Measurements from ENCODE around the gene SLC4A7. TPM values are rescaled to one million over a fixed set of nuclear protein-coding genes. Genes with fewer than 3 reads are reported as not detected.

The SLC4A7 gene
- total RNA-seq, 2 experiments from 2014 or later, result 62.1 to 62.3 TPM

- POLR2A ChIA-PET, result no interaction called here
These were observed 107.9 kb downstream of the SLC4A7 start for GRCh38 chr3:27376109-27376772.

GRCh38 chr3:27368831-27369607, 115.2 kb downstream of the SLC4A7 start, which contains the start of gene NEK10:
NEK10 (minus strand) TSS chr3:27369383; CDS start chr3:27352882, 16,501 bp downstream.
- peak; percentile 94 for DNase-seq
- Mint-ChIP-seq H3K27ac (peak within 1 kb of the TSS; percentile 66), H3K27me3 (no peaks in the 10 kb centered on the region), H3K4me1 (ENCODE audit: low read depth) (peaks cover 9% of the 10 kb centered on the region), H3K36me3 (no peaks in the 10 kb centered on the region), H3K9me3 (no peaks in the 10 kb centered on the region), H3K4me3 (peak within 1 kb of the TSS; percentile 88)
- ChIA-PET POLR2A (no interaction called here), CTCF (interaction anchor here (0.9 to 2.3 kb wide), 2 partner anchors 11 to 311 kb away, joined by 3 to 10 read pairs; no protein-coding TSS in a partner anchor)
- intact Hi-C loops (cut with micrococcal nuclease), result loop anchor here (1.0 kb wide), 2 partner anchors 10 to 115 kb away; partner anchors contain the start of gene SLC4A7

More at GRCh38 chr3:27376109-27376772, 107.9 kb downstream of the SLC4A7 start:
- DNase-seq, result no peak
- H3K27ac Mint-ChIP-seq, result no peak overlapping the region
- peaks cover 6% of the 10 kb centered on the region for H3K36me3 Mint-ChIP-seq
- peaks cover 8% of the 10 kb centered on the region for H3K4me1 Mint-ChIP-seq (ENCODE audit: low read depth)
- intact Hi-C loops (cut with micrococcal nuclease), result no loop called here
- CTCF ChIA-PET, result interaction anchor here (1.0 kb wide), 1 partner anchor 9 kb away, joined by 3 read pairs; no protein-coding TSS in a partner anchor
- H3K27me3 Mint-ChIP-seq, result no peaks in the 10 kb centered on the region
- H3K9me3 Mint-ChIP-seq, result no peaks in the 10 kb centered on the region
- no peak overlapping the region for H3K4me3 Mint-ChIP-seq

GRCh38 chr3:27366062-27366591, 118.1 kb downstream of the SLC4A7 start:
- no peaks in the 10 kb centered on the region for H3K9me3 Mint-ChIP-seq
- no peak for DNase-seq
- intact Hi-C loops (cut with micrococcal nuclease), result no loop called here
- H3K4me3 Mint-ChIP-seq, result no peak overlapping the region
- H3K4me1 Mint-ChIP-seq (ENCODE audit: low read depth), result peaks cover 9% of the 10 kb centered on the region
- CTCF ChIA-PET, result interaction anchor here (1.5 to 2.1 kb wide), 2 partner anchors 8 to 315 kb away, joined by 5 to 8 read pairs; no protein-coding TSS in a partner anchor
- no peaks in the 10 kb centered on the region for H3K27me3 Mint-ChIP-seq
- POLR2A ChIA-PET, result interaction anchor here (0.9 kb wide), 1 partner anchor 118 kb away, joined by 7 read pairs; the partner anchor contains the start of gene SLC4A7
- no peak overlapping the region for H3K27ac Mint-ChIP-seq
- H3K36me3 Mint-ChIP-seq, result no peaks in the 10 kb centered on the region

GRCh38 chr3:27360113-27361078, 123.8 kb downstream of the SLC4A7 start:
- Mint-ChIP-seq H3K4me3 (no peak overlapping the region), H3K9me3 (no peaks in the 10 kb centered on the region), H3K36me3 (no peaks in the 10 kb centered on the region), H3K27me3 (no peaks in the 10 kb centered on the region), H3K4me1 (ENCODE audit: low read depth) (peaks cover 26% of the 10 kb centered on the region), H3K27ac (no peak overlapping the region)
- ChIA-PET POLR2A (no interaction called here), CTCF (no interaction called here)
- intact Hi-C loops (cut with micrococcal nuclease), result no loop called here
- DNase-seq, result no peak

- Mint-ChIP-seq H3K4me3 (no peak overlapping the region), H3K9me3 (no peaks in the 10 kb centered on the region), H3K27me3 (no peaks in the 10 kb centered on the region), H3K4me1 (ENCODE audit: low read depth) (peaks cover 26% of the 10 kb centered on the region), H3K36me3 (no peaks in the 10 kb centered on the region), H3K27ac (peak overlapping the region; percentile 60)
- POLR2A ChIA-PET, result no interaction called here
- no peak for DNase-seq
- intact Hi-C loops (cut with micrococcal nuclease), result loop anchor here (1.0 to 10.0 kb wide), 5 partner anchors 46 to 986 kb away; partner anchors contain the start of genes AZI2, SLC4A7 and ZCWPW2
- CTCF ChIA-PET, result interaction anchor here (0.6 to 1.8 kb wide), 19 partner anchors 8 to 348 kb away, joined by 3 to 18 read pairs (median 3); partner anchors contain the start of gene NEK10
These were observed 125.8 kb downstream of the SLC4A7 start for GRCh38 chr3:27358372-27358771.

GRCh38 chr3:27357665-27358258, 126.4 kb downstream of the SLC4A7 start:
- ChIA-PET CTCF (interaction anchor here (0.6 to 1.8 kb wide), 19 partner anchors 8 to 349 kb away, joined by 3 to 18 read pairs (median 3); partner anchors contain the start of gene NEK10), POLR2A (no interaction called here)
- Mint-ChIP-seq H3K27ac (no peak overlapping the region), H3K4me3 (no peak overlapping the region), H3K4me1 (ENCODE audit: low read depth) (peaks cover 26% of the 10 kb centered on the region), H3K36me3 (no peaks in the 10 kb centered on the region), H3K9me3 (no peaks in the 10 kb centered on the region), H3K27me3 (no peaks in the 10 kb centered on the region)
- intact Hi-C loops (cut with micrococcal nuclease), result loop anchor here (1.0 to 10.0 kb wide), 7 partner anchors 45 to 987 kb away; partner anchors contain the start of genes AZI2, SLC4A7 and ZCWPW2
- peak; percentile 77 for DNase-seq

GRCh38 chr3:27356976-27357375, 127.2 kb downstream of the SLC4A7 start:
- H3K4me1 Mint-ChIP-seq (ENCODE audit: low read depth), result peaks cover 26% of the 10 kb centered on the region
- intact Hi-C loops (cut with micrococcal nuclease), result loop anchor here (1.0 to 10.0 kb wide), 6 partner anchors 45 to 988 kb away; partner anchors contain the start of genes AZI2 and ZCWPW2
- DNase-seq, result no peak
- ChIA-PET POLR2A (no interaction called here), CTCF (no interaction called here)
- no peak overlapping the region for H3K27ac Mint-ChIP-seq
- H3K36me3 Mint-ChIP-seq, result no peaks in the 10 kb centered on the region
- H3K4me3 Mint-ChIP-seq, result no peak overlapping the region
- no peaks in the 10 kb centered on the region for H3K27me3 Mint-ChIP-seq
- H3K9me3 Mint-ChIP-seq, result no peaks in the 10 kb centered on the region

- ChIA-PET CTCF (interaction anchor here (0.8 to 2.0 kb wide), 7 partner anchors 9 to 327 kb away, joined by 3 to 9 read pairs (median 4); no protein-coding TSS in a partner anchor), POLR2A (no interaction called here)
- Mint-ChIP-seq H3K27me3 (no peaks in the 10 kb centered on the region), H3K27ac (no peak overlapping the region), H3K9me3 (no peaks in the 10 kb centered on the region), H3K36me3 (no peaks in the 10 kb centered on the region), H3K4me1 (ENCODE audit: low read depth) (peaks cover 20% of the 10 kb centered on the region), H3K4me3 (no peak overlapping the region)
- intact Hi-C loops (cut with micrococcal nuclease), result loop anchor here (5.0 to 10.0 kb wide), 4 partner anchors 42 to 990 kb away; partner anchors contain the start of genes AZI2 and ZCWPW2
- no peak for DNase-seq
These were observed 129.5 kb downstream of the SLC4A7 start for GRCh38 chr3:27354588-27355203.

GRCh38 chr3:27354161-27354560, 130.0 kb downstream of the SLC4A7 start:
- no peak for DNase-seq
- ChIA-PET POLR2A (no interaction called here), CTCF (interaction anchor here (0.9 to 2.0 kb wide), 6 partner anchors 8 to 327 kb away, joined by 3 to 9 read pairs (median 4); no protein-coding TSS in a partner anchor)
- intact Hi-C loops (cut with micrococcal nuclease), result loop anchor here (10.0 kb wide), 1 partner anchor 991 kb away; the partner anchor contains the start of genes AZI2 and ZCWPW2
- no peak overlapping the region for H3K27ac Mint-ChIP-seq
- no peaks in the 10 kb centered on the region for H3K9me3 Mint-ChIP-seq
- no peaks in the 10 kb centered on the region for H3K36me3 Mint-ChIP-seq
- H3K4me3 Mint-ChIP-seq, result no peak overlapping the region
- no peaks in the 10 kb centered on the region for H3K27me3 Mint-ChIP-seq
- H3K4me1 Mint-ChIP-seq (ENCODE audit: low read depth), result peaks cover 20% of the 10 kb centered on the region

GRCh38 chr3:27353221-27353620, 131.0 kb downstream of the SLC4A7 start:
- Mint-ChIP-seq H3K9me3 (no peaks in the 10 kb centered on the region), H3K4me3 (no peak overlapping the region), H3K4me1 (ENCODE audit: low read depth) (peaks cover 14% of the 10 kb centered on the region), H3K36me3 (no peaks in the 10 kb centered on the region), H3K27ac (no peak overlapping the region), H3K27me3 (no peaks in the 10 kb centered on the region)
- intact Hi-C loops (cut with micrococcal nuclease), result loop anchor here (10.0 kb wide), 1 partner anchor 992 kb away; the partner anchor contains the start of genes AZI2 and ZCWPW2
- no peak for DNase-seq
- ChIA-PET CTCF (no interaction called here), POLR2A (no interaction called here)
